ENCODE data around the gene LMCD1.

LMCD1 gene

GRCh38 chr3:8557298-8557697 lies 55.7 kb downstream of the LMCD1 start:
- Histone ChIP-seq H3K27ac (replicated peaks; ENCODE audit: low read length) (no peak overlapping the region), H2BK120ac (ENCODE audit: low read depth, low read length) (no peak overlapping the region), H4K91ac (ENCODE audit: low read depth, low read length, poor library complexity) (no peak overlapping the region), H3K4me1 (ENCODE audit: control insufficient read depth in 2 of 2, insufficient read depth in 1 of 2, low read depth in 1 of 2, low read length in 2 of 2) (peaks cover 13 to 22% of the 10 kb centered on the region in 2 donors), H2BK12ac (ENCODE audit: low read length) (no peak overlapping the region), H3K4me3 (ENCODE audit: low read length in 2 of 2) (no peak overlapping the region), H3K14ac (ENCODE audit: low read length) (no peak overlapping the region), H4K8ac (ENCODE audit: low read depth, low read length) (no peak overlapping the region), H3K9ac (ENCODE audit: low read depth, low read length, poor library complexity) (no peak overlapping the region), H2BK5ac (ENCODE audit: low read length) (no peak overlapping the region), H3K36me3 (replicated peaks in 1 of 2; ENCODE audit: control insufficient read depth in 2 of 2, insufficient read depth in 2 of 2, low read length in 2 of 2) (no peaks in the 10 kb centered on the region), H3K4me2 (ENCODE audit: insufficient read depth, low read length, poor library complexity, severe bottlenecking) (no peak overlapping the region), H3K23ac (ENCODE audit: low read depth, low read length, poor library complexity) (no peak overlapping the region), H3K4ac (ENCODE audit: low read length) (no peak overlapping the region), H3K79me1 (ENCODE audit: low read depth, low read length) (no peaks in the 10 kb centered on the region), H3K27me3 (ENCODE audit: control insufficient read depth in 3 of 3, insufficient read depth in 3 of 3, low read depth in 1 of 3, low read length in 3 of 3) (no peaks in the 10 kb centered on the region), H2BK15ac (ENCODE audit: low read length) (no peak overlapping the region), H3K18ac (ENCODE audit: low read length) (no peak overlapping the region), H2AFZ (ENCODE audit: low read length) (no peak overlapping the region), H3K9me3 (replicated peaks in 1 of 2; ENCODE audit: control insufficient read depth in 2 of 2, insufficient read depth in 1 of 2, low read depth in 1 of 2, low read length in 2 of 2) (peaks cover 3 to 10% of the 10 kb centered on the region in 2 donors), H2AK5ac (ENCODE audit: low read depth, low read length) (no peak overlapping the region)
- no peak for DNase-seq (ENCODE audit: low spot score)
- no CpG with 5 or more reads among the region's 4 CpGs for WGBS, 2 donors (ENCODE audit: extremely low coverage in 2 of 2, insufficient read length in 2 of 2, insufficient replicate concordance in 1 of 2)

- no peak overlapping the region for H2BK12ac ChIP-seq (ENCODE audit: low read length)
- no peaks in the 10 kb centered on the region for H3K79me1 ChIP-seq (ENCODE audit: low read depth, low read length)
- H2BK15ac ChIP-seq (ENCODE audit: low read length), result no peak overlapping the region
- H2BK120ac ChIP-seq (ENCODE audit: low read depth, low read length), result no peak overlapping the region
- no peak overlapping the region for H3K14ac ChIP-seq (ENCODE audit: low read length)
- no peak for DNase-seq (ENCODE audit: low spot score)
- H3K4me1 ChIP-seq (ENCODE audit: control insufficient read depth in 2 of 2, insufficient read depth in 1 of 2, low read depth in 1 of 2, low read length in 2 of 2), result peaks cover 15 to 19% of the 10 kb centered on the region in 2 donors
- no peak overlapping the region for H4K8ac ChIP-seq (ENCODE audit: low read depth, low read length)
- no peaks in the 10 kb centered on the region for H3K27me3 ChIP-seq (ENCODE audit: control insufficient read depth in 3 of 3, insufficient read depth in 3 of 3, low read depth in 1 of 3, low read length in 3 of 3)
- no peak overlapping the region for H3K18ac ChIP-seq (ENCODE audit: low read length)
- peaks cover 3 to 10% of the 10 kb centered on the region in 2 donors for H3K9me3 ChIP-seq (replicated peaks in 1 of 2; ENCODE audit: control insufficient read depth in 2 of 2, insufficient read depth in 1 of 2, low read depth in 1 of 2, low read length in 2 of 2)
- H2AK5ac ChIP-seq (ENCODE audit: low read depth, low read length), result no peak overlapping the region
- no CpG with 5 or more reads among the region's 2 CpGs for WGBS, 2 donors (ENCODE audit: extremely low coverage in 2 of 2, insufficient read length in 2 of 2, insufficient replicate concordance in 1 of 2)
- H4K91ac ChIP-seq (ENCODE audit: low read depth, low read length, poor library complexity), result no peak overlapping the region
- no peak overlapping the region for H3K23ac ChIP-seq (ENCODE audit: low read depth, low read length, poor library complexity)
- H3K9ac ChIP-seq (ENCODE audit: low read depth, low read length, poor library complexity), result no peak overlapping the region
- H3K36me3 ChIP-seq (replicated peaks in 1 of 2; ENCODE audit: control insufficient read depth in 2 of 2, insufficient read depth in 2 of 2, low read length in 2 of 2), result no peaks in the 10 kb centered on the region
- H3K4ac ChIP-seq (ENCODE audit: low read length), result no peak overlapping the region
- no peak overlapping the region for H3K27ac ChIP-seq (replicated peaks; ENCODE audit: low read length)
- H2BK5ac ChIP-seq (ENCODE audit: low read length), result no peak overlapping the region
- H3K4me2 ChIP-seq (ENCODE audit: insufficient read depth, low read length, poor library complexity, severe bottlenecking), result no peak overlapping the region
- no peak overlapping the region for H3K4me3 ChIP-seq (ENCODE audit: low read length in 2 of 2)
- H2AFZ ChIP-seq (ENCODE audit: low read length), result no peak overlapping the region
These were observed 57.0 kb downstream of the LMCD1 start for GRCh38 chr3:8558645-8559044.

GRCh38 chr3:8559351-8559750 lies 57.7 kb downstream of the LMCD1 start:
- Histone ChIP-seq H3K27me3 (ENCODE audit: control insufficient read depth in 3 of 3, insufficient read depth in 3 of 3, low read depth in 1 of 3, low read length in 3 of 3) (no peaks in the 10 kb centered on the region), H3K14ac (ENCODE audit: low read length) (no peak overlapping the region), H2BK5ac (ENCODE audit: low read length) (no peak overlapping the region), H3K18ac (ENCODE audit: low read length) (no peak overlapping the region), H3K36me3 (replicated peaks in 1 of 2; ENCODE audit: control insufficient read depth in 2 of 2, insufficient read depth in 2 of 2, low read length in 2 of 2) (no peaks in the 10 kb centered on the region), H2AK5ac (ENCODE audit: low read depth, low read length) (no peak overlapping the region), H4K91ac (ENCODE audit: low read depth, low read length, poor library complexity) (no peak overlapping the region), H3K27ac (replicated peaks; ENCODE audit: low read length) (no peak overlapping the region), H4K8ac (ENCODE audit: low read depth, low read length) (no peak overlapping the region), H3K23ac (ENCODE audit: low read depth, low read length, poor library complexity) (no peak overlapping the region), H2AFZ (ENCODE audit: low read length) (no peak overlapping the region), H2BK12ac (ENCODE audit: low read length) (no peak overlapping the region), H3K4me2 (ENCODE audit: insufficient read depth, low read length, poor library complexity, severe bottlenecking) (no peak overlapping the region), H3K4me3 (ENCODE audit: low read length in 2 of 2) (no peak overlapping the region), H3K79me1 (ENCODE audit: low read depth, low read length) (no peaks in the 10 kb centered on the region), H2BK15ac (ENCODE audit: low read length) (no peak overlapping the region), H3K9me3 (replicated peaks in 1 of 2; ENCODE audit: control insufficient read depth in 2 of 2, insufficient read depth in 1 of 2, low read depth in 1 of 2, low read length in 2 of 2) (peaks cover 3 to 10% of the 10 kb centered on the region in 2 donors), H3K4me1 (ENCODE audit: control insufficient read depth in 2 of 2, insufficient read depth in 1 of 2, low read depth in 1 of 2, low read length in 2 of 2) (peaks cover 15 to 17% of the 10 kb centered on the region in 2 donors), H3K4ac (ENCODE audit: low read length) (no peak overlapping the region), H2BK120ac (ENCODE audit: low read depth, low read length) (no peak overlapping the region), H3K9ac (ENCODE audit: low read depth, low read length, poor library complexity) (no peak overlapping the region)
- WGBS, 2 donors (ENCODE audit: extremely low coverage in 2 of 2, insufficient read length in 2 of 2, insufficient replicate concordance in 1 of 2), result no CpG with 5 or more reads among the region's 6 CpGs
- no peak for DNase-seq (ENCODE audit: low spot score)

GRCh38 chr3:8560366-8561007 lies 58.9 kb downstream of the LMCD1 start:
- Histone ChIP-seq H2BK120ac (ENCODE audit: low read depth, low read length) (no peak overlapping the region), H3K14ac (ENCODE audit: low read length) (no peak overlapping the region), H3K27ac (replicated peaks; ENCODE audit: low read length) (no peak overlapping the region), H2BK12ac (ENCODE audit: low read length) (no peak overlapping the region), H3K23ac (ENCODE audit: low read depth, low read length, poor library complexity) (no peak overlapping the region), H2AFZ (ENCODE audit: low read length) (no peak overlapping the region), H2AK5ac (ENCODE audit: low read depth, low read length) (no peak overlapping the region), H3K4ac (ENCODE audit: low read length) (no peak overlapping the region), H3K4me3 (ENCODE audit: low read length in 2 of 2) (no peak overlapping the region), H3K9ac (ENCODE audit: low read depth, low read length, poor library complexity) (no peak overlapping the region), H4K91ac (ENCODE audit: low read depth, low read length, poor library complexity) (no peak overlapping the region), H3K18ac (ENCODE audit: low read length) (no peak overlapping the region), H2BK5ac (ENCODE audit: low read length) (no peak overlapping the region), H2BK15ac (ENCODE audit: low read length) (no peak overlapping the region), H3K4me2 (ENCODE audit: insufficient read depth, low read length, poor library complexity, severe bottlenecking) (no peak overlapping the region), H3K9me3 (replicated peaks in 1 of 2; ENCODE audit: control insufficient read depth in 2 of 2, insufficient read depth in 1 of 2, low read depth in 1 of 2, low read length in 2 of 2) (peaks cover 3 to 10% of the 10 kb centered on the region in 2 donors), H4K8ac (ENCODE audit: low read depth, low read length) (no peak overlapping the region), H3K4me1 (ENCODE audit: control insufficient read depth in 2 of 2, insufficient read depth in 1 of 2, low read depth in 1 of 2, low read length in 2 of 2) (peaks cover 6 to 7% of the 10 kb centered on the region in 2 donors), H3K36me3 (replicated peaks in 1 of 2; ENCODE audit: control insufficient read depth in 2 of 2, insufficient read depth in 2 of 2, low read length in 2 of 2) (no peaks in the 10 kb centered on the region), H3K27me3 (ENCODE audit: control insufficient read depth in 3 of 3, insufficient read depth in 3 of 3, low read depth in 1 of 3, low read length in 3 of 3) (no peaks in the 10 kb centered on the region), H3K79me1 (ENCODE audit: low read depth, low read length) (no peaks in the 10 kb centered on the region)
- no CpG with 5 or more reads among the region's 5 CpGs for WGBS, 2 donors (ENCODE audit: extremely low coverage in 2 of 2, insufficient read length in 2 of 2, insufficient replicate concordance in 1 of 2)
- no peak for DNase-seq (ENCODE audit: low spot score)

All from neuronal stem cell (in vitro differentiated cells).